HFF-Myc (cell line): ENCODE results near the gene DNAJC22.

Experiments
- DNase-seq: peaks from one replicate; pipeline ENCODE4 v3.0.0-alpha.2; 2011; ENCODE audit warnings: low read depth; ENCODE audit errors: extremely low read depth
- H3K4me3 ChIP-seq: replicated peaks from 2 replicates; pipeline ENCODE4 v1.5.1; 2011; ENCODE audit warnings: low read depth, mild to moderate bottlenecking, control low read depth, low read length
- TF ChIP-seq, protein P1 (sequence below): IDR thresholded peaks from 2 replicates; pipeline ENCODE4 v1.5.1; 2012; ENCODE audit warnings: mild to moderate bottlenecking, low read depth, low read length, control low read depth; ENCODE audit errors: missing control alignments

The DNAJC22 gene

DNA sequence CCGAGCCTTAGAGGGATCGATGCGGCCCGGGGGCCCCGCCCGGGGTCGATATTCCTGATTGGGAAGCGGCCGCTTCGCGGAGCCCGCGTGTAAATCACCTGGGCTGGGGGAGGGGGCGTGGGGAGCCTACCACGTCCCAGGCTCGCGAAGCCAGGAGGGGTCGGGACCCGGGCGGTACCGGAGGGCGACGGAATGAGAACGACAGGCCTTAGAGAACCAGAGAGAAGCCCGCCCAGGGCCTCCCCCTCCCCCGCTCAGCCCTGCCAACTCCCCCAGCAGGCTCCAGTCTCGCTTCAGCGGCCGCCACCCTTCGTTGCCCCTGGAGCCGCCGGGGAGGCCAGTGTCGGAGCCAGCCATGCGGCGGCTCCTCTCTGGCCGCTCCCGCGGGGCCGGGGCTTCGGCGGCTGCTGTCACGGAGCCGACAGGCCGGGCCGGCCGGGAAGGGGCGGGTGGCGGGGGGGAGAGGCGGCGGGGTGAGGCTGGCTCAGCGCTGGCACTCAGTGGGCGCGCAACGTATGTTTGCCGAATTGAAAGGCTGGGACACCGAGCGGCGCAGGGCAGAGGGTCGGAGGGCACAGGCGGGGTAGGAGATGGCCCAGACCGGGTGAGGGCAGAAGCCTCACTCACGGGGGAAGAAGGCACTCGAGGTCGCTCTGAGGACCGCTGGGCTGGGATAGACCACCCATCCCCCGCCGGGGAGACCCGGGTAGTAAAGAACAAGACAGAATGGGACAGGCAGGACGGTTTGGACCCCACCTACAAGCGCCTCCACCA is 1.4 kb upstream of the DNAJC22 start:
- no peak for DNase-seq
- TF ChIP-seq, protein P1, sequence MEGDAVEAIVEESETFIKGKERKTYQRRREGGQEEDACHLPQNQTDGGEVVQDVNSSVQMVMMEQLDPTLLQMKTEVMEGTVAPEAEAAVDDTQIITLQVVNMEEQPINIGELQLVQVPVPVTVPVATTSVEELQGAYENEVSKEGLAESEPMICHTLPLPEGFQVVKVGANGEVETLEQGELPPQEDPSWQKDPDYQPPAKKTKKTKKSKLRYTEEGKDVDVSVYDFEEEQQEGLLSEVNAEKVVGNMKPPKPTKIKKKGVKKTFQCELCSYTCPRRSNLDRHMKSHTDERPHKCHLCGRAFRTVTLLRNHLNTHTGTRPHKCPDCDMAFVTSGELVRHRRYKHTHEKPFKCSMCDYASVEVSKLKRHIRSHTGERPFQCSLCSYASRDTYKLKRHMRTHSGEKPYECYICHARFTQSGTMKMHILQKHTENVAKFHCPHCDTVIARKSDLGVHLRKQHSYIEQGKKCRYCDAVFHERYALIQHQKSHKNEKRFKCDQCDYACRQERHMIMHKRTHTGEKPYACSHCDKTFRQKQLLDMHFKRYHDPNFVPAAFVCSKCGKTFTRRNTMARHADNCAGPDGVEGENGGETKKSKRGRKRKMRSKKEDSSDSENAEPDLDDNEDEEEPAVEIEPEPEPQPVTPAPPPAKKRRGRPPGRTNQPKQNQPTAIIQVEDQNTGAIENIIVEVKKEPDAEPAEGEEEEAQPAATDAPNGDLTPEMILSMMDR, result no peak
- H3K4me3 ChIP-seq, result peak overlapping the region; percentile 23

DNA sequence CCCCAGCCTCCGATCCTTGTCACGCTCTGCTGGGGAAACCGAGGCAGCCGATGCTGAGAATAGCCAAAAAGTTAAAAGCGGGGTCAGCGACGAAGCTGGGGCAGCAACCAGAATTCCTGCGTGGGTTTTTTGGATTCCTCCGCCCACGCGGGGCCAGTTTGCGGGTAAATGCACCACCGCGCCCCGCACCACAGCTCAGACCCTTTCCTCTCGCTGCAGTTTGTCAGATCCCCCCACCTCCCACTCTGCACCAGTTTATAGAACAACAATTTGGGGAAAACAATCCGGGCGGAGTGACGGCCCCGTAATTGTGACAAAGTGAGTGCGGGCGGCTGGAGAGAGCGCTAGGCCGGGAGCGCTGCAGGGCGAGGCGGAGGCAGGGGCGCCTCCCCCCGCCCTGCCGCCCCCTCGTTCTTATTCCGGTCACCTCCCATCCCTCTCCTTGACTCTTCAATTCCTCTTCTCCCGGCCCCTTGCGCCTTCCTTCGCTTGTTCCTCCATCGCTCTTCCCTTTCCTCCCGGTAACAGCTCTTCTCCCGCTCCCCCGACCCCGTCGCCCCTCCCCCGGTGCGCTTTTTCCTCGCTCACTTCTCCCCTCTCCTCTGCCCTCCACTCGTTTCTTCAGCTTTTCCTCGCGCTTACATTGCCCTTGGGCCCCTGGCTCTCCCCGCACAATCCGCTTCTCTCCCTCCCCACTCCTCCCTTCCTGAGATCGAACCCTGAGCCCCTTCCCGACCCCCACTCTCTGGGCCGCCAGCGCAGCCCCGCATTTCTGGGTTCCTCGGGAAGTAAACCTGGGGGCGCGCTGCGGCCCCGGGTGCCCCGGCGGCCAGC is 646 bp upstream of the DNAJC22 start:
- peak overlapping the region; percentile 23 for H3K4me3 ChIP-seq
- no peak for DNase-seq
- TF ChIP-seq, protein P1, result no peak

DNA sequence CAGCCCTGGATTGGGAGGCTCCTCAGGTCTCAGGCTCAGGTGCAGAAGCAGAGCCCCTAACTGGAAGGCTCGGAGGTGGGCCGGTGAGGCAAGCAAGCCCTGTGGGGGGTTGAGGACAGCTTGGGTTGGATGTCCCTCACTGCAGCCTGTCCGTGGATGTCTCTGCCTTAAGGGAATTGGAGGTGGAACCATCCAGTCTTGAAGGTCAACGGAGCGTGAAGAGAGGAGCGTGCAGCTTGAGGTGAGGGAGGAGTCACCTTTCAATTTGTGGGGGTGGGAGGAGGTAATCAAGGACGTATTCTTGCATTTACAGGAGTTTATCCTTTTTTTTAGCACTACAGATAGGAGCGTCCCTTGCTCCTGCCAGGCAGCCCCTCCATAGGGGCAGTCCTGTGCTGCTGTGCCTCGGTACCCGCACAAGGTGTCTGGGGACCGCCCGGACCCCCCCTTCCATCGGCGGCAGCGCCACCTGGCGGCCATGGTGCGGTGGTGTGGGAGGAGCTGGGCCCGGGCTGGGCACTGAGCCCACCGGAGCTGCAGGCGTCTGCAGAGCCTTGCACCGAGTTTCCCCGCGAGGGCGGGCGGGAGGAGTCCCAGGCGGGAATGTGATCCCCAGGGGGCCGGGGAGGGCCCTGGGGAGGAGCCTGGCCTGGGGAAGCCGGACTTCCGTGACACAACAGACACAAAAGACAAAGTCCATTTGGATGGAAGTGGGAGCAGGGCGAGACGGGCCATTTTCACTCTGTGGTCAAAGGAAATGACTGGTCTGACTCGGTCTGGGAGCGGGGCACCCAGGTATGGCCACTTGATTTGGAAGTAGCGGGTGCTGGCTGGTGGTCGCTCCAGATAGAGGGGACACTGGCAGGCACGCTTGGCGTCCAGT is 864 bp downstream of the DNAJC22 start:
- TF ChIP-seq, protein P1, result peak; percentile 97
- peak overlapping the region; percentile 34 for H3K4me3 ChIP-seq
- no peak for DNase-seq

DNA sequence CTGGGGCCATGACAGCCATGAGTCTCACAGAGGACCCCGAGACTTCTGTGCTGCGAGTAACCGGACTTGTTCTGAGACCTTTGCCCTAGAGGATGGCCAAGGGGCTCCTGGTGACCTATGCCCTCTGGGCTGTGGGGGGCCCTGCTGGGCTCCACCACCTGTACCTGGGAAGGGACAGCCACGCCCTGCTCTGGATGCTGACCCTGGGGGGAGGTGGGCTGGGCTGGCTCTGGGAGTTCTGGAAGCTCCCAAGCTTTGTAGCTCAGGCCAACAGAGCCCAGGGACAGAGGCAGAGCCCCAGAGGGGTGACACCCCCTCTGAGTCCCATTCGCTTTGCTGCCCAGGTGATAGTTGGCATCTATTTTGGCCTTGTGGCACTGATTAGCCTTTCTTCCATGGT is 2.1 kb downstream of the DNAJC22 start:
- no peak overlapping the region for H3K4me3 ChIP-seq
- DNase-seq, result no peak
- TF ChIP-seq, protein P1, result no peak

DNA sequence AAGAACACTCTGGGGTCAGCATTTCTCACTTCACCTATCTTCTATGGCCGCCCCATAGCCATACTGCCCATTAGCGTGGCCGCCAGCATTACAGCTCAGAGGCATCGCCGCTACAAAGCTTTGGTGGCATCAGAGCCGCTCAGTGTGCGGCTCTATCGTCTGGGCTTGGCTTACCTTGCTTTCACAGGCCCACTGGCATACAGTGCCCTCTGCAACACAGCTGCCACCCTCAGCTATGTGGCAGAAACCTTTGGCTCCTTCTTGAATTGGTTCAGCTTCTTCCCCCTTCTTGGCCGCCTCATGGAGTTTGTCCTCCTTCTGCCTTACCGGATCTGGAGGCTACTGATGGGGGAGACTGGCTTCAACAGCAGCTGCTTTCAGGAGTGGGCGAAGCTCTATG is 2.6 kb downstream of the DNAJC22 start:
- no peak for DNase-seq
- TF ChIP-seq, protein P1, result no peak
- H3K4me3 ChIP-seq, result no peak overlapping the region

DNA sequence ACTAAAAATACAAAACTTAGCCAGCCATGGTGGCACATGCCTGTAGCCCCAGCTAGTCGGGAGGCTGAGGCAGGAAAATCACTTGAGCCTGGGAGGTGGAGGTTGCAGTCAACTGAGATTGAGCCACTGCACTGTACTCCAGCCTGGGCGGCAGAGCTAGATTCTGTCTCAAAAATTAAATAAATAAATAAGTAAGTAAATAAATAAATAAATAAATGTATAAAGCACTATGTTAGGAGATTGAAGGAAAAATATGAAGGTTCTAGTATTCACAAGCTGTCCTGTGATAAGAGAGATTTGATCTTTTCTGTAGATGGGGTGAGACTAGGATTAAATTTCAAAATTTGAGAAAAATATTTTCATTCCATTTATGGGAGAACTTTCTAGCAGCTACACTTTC is 5.7 kb downstream of the DNAJC22 start:
- H3K4me3 ChIP-seq, result no peak overlapping the region
- DNase-seq, result no peak
- TF ChIP-seq, protein P1, result no peak
